Neutrophil (primary cell): ENCODE data around the gene MPLKIP.
"Not testable (repeated sequence)": the region's sequence is repeated elsewhere in the genome, so short reads cannot be mapped to it uniquely, and the experiment has no call there.

ENCODE experiments used
- H3K27ac ChIP-seq: fragments of 200-600 bp; sonication (generic); 2 replicates; pipeline ENCODE4 v1.5.1; 2016; ENCODE audit warnings: mild to moderate bottlenecking, moderate library complexity
- H3K27me3 ChIP-seq: fragments of 200-600 bp; sonication (generic); 2 replicates; pipeline ENCODE4 v1.6.0; 2016; ENCODE audit warnings: mild to moderate bottlenecking
- H3K36me3 ChIP-seq: fragments of 200-600 bp; sonication (generic); 2 replicates; pipeline ENCODE4 v1.5.1; 2017
- H3K4me1 ChIP-seq, 2 experiments: fragments of 200-600 bp in 1 of 2; sonication (generic) in 1 of 2; 1 replicate in 1 of 2; 2 replicates in 1 of 2; pipeline versions ENCODE4 v1.5.1 to v1.6.1; 2013 to 2016; ENCODE audit warnings: low read depth in 1 of 2, low read length in 1 of 2, mild to moderate bottlenecking in 1 of 2, moderate library complexity in 1 of 2; ENCODE audit not compliant: control insufficient read depth in 1 of 2, insufficient read depth in 1 of 2
- H3K4me3 ChIP-seq, 2 experiments: fragments of 200-600 bp in 1 of 2; sonication (generic) in 1 of 2; 1 replicate in 1 of 2; 2 replicates in 1 of 2; pipeline ENCODE4 v1.5.1; 2013 to 2016; ENCODE audit warnings: low read depth in 1 of 2, low read length in 1 of 2, mild to moderate bottlenecking in 1 of 2, moderate library complexity in 1 of 2
- H3K9me3 ChIP-seq: fragments of 200-600 bp; sonication (generic); 2 replicates; pipeline ENCODE4 v1.5.1; 2016
- CTCF ChIP-seq: fragments of 200-600 bp; sonication (generic); IDR thresholded peaks from 2 replicates; pipeline ENCODE4 v1.5.1; 2016; ENCODE audit warnings: antibody characterized with exemption

Gene MPLKIP

GRCh38 chr7:40134428-40135316 is at the start of gene MPLKIP, which contains the start of gene SUGCT:
MPLKIP (minus strand) TSS chr7:40134622; CDS start chr7:40134567, 55 bp downstream.
SUGCT (plus strand) TSS chr7:40135005.
- peak; percentile 94 for TF ChIP-seq CTCF
- Histone ChIP-seq H3K36me3 (no peaks in the 10 kb centered on the region), H3K9me3 (no peaks in the 10 kb centered on the region), H3K4me3 (peak within 1 kb of the TSS; percentile 63 to 82), H3K27me3 (peaks cover 38% of the 10 kb centered on the region), H3K27ac (peak within 1 kb of the TSS; percentile 80), H3K4me1 (peaks cover 14 to 20% of the 10 kb centered on the region in 2 experiments)

- no peak for TF ChIP-seq CTCF
- Histone ChIP-seq H3K27me3 (no peaks in the 10 kb centered on the region), H3K36me3 (no peaks in the 10 kb centered on the region), H3K27ac (no peak overlapping the region), H3K9me3 (no peaks in the 10 kb centered on the region), H3K4me1 (no peaks in the 10 kb centered on the region), H3K4me3 (no peak overlapping the region)
These were observed 48.0 kb upstream of the MPLKIP start for GRCh38 chr7:40182452-40182851.

GRCh38 chr7:40177071-40177470 is 42.6 kb upstream of the MPLKIP start:
- Histone ChIP-seq H3K4me1 (no peaks in the 10 kb centered on the region), H3K4me3 (no peak overlapping the region)
- TF ChIP-seq CTCF = no peak

GRCh38 chr7:40175725-40176510 is 41.5 kb upstream of the MPLKIP start:
- Histone ChIP-seq H3K27ac (no peak overlapping the region), H3K36me3 (no peaks in the 10 kb centered on the region), H3K27me3 (no peaks in the 10 kb centered on the region), H3K4me3 (no peak overlapping the region), H3K4me1 (no peaks in the 10 kb centered on the region), H3K9me3 (no peaks in the 10 kb centered on the region)
- TF ChIP-seq CTCF = no peak

More at GRCh38 chr7:40177071-40177470, 42.6 kb upstream of the MPLKIP start:
- H3K27me3 ChIP-seq = no peaks in the 10 kb centered on the region
- no peaks in the 10 kb centered on the region for H3K9me3 ChIP-seq
- H3K36me3 ChIP-seq = no peaks in the 10 kb centered on the region
- H3K27ac ChIP-seq = no peak overlapping the region

GRCh38 chr7:40175256-40175655 is 40.8 kb upstream of the MPLKIP start:
- H3K27ac ChIP-seq, H3K27me3 ChIP-seq, H3K4me1 ChIP-seq, H3K4me3 ChIP-seq, H3K9me3 ChIP-seq, H3K36me3 ChIP-seq: not testable (repeated sequence)

GRCh38 chr7:40173121-40173520 is 38.7 kb upstream of the MPLKIP start:
- not testable (repeated sequence) for H3K36me3 ChIP-seq, H3K4me3 ChIP-seq, H3K27me3 ChIP-seq, H3K9me3 ChIP-seq, H3K27ac ChIP-seq, H3K4me1 ChIP-seq

GRCh38 chr7:40168266-40168665 is 33.8 kb upstream of the MPLKIP start:
- not testable (repeated sequence) for H3K27ac ChIP-seq, H3K36me3 ChIP-seq, H3K4me1 ChIP-seq, H3K9me3 ChIP-seq, H3K4me3 ChIP-seq, H3K27me3 ChIP-seq
